H9 (cell line): Measurements from ENCODE around the gene SMC4. TPM values are rescaled to one million over a fixed set of nuclear protein-coding genes. Genes with fewer than 3 reads are reported as not detected.

Source experiments
- DNase-seq: peaks from one replicate; pipeline ENCODE4 v3.0.0-alpha.2; 2017
- H2AFZ ChIP-seq: one replicate; pipeline ENCODE4 v1.6.1; 2013; ENCODE audit warnings: mild to moderate bottlenecking, low read length, control low read depth, moderate library complexity
- H2AK5ac ChIP-seq: 2 replicates; pipeline ENCODE4 v1.6.1; 2013; ENCODE audit warnings: low read length, control low read depth, mixed read lengths; ENCODE audit not compliant: insufficient read length
- H2BK120ac ChIP-seq: one replicate; pipeline ENCODE4 v1.6.1; 2013; ENCODE audit warnings: low read depth, mild to moderate bottlenecking, low read length, control low read depth, inconsistent platforms; ENCODE audit not compliant: poor library complexity, severe bottlenecking
- H2BK12ac ChIP-seq: 2 replicates; pipeline ENCODE4 v1.6.1; 2013; ENCODE audit warnings: low read length, control low read depth, mixed read lengths, low read depth; ENCODE audit not compliant: insufficient read length
- H2BK15ac ChIP-seq: 2 replicates; pipeline ENCODE4 v1.6.1; 2013; ENCODE audit warnings: low read depth, low read length, control low read depth
- H2BK20ac ChIP-seq: one replicate; pipeline ENCODE4 v1.6.1; 2013; ENCODE audit warnings: low read depth, mild to moderate bottlenecking, low read length, control low read depth, inconsistent platforms; ENCODE audit not compliant: poor library complexity, severe bottlenecking
- H2BK5ac ChIP-seq: 2 replicates; pipeline ENCODE4 v1.6.1; 2013; ENCODE audit warnings: low read length, control low read depth, mixed read lengths; ENCODE audit not compliant: insufficient read length
- H3K14ac ChIP-seq: 2 replicates; pipeline ENCODE4 v1.6.1; 2013; ENCODE audit warnings: low read length, control low read depth; ENCODE audit not compliant: insufficient read depth
- H3K18ac ChIP-seq: 2 replicates; pipeline ENCODE4 v1.6.1; 2013; ENCODE audit warnings: low read depth, mild to moderate bottlenecking, mixed read lengths, low read length, control low read depth; ENCODE audit not compliant: insufficient read length
- H3K23ac ChIP-seq: 2 replicates; pipeline ENCODE4 v1.6.1; 2013; ENCODE audit warnings: low read length, control low read depth, mixed read lengths, low read depth; ENCODE audit not compliant: insufficient read length
- H3K23me2 ChIP-seq: 2 replicates; pipeline ENCODE4 v1.6.1; 2013; ENCODE audit warnings: low read depth, mild to moderate bottlenecking, mixed read lengths, low read length, control low read depth; ENCODE audit not compliant: insufficient read length, poor library complexity, severe bottlenecking
- H3K27ac ChIP-seq: 2 replicates; pipeline ENCODE4 v1.5.1; 2013; ENCODE audit warnings: low read length, control low read depth, mixed read lengths, low read depth; ENCODE audit not compliant: insufficient read length
- H3K27me3 ChIP-seq: 2 replicates; pipeline ENCODE4 v1.6.1; 2013; ENCODE audit warnings: low read length, control low read depth, inconsistent platforms; ENCODE audit not compliant: insufficient read depth
- H3K4ac ChIP-seq: 2 replicates; pipeline ENCODE4 v1.6.1; 2013; ENCODE audit warnings: low read depth, mild to moderate bottlenecking, control low read depth, inconsistent platforms, low read length, moderate library complexity
- H3K4me1 ChIP-seq: 2 replicates; pipeline ENCODE4 v1.6.1; 2013; ENCODE audit warnings: low read length, control low read depth, inconsistent platforms; ENCODE audit not compliant: insufficient read depth
- H3K4me2 ChIP-seq: 2 replicates; pipeline ENCODE4 v1.6.1; 2013; ENCODE audit warnings: low read length, control low read depth, mixed read lengths; ENCODE audit not compliant: insufficient read length, insufficient read depth
- H3K56ac ChIP-seq: 2 replicates; pipeline ENCODE4 v1.6.1; 2013; ENCODE audit warnings: low read depth, mild to moderate bottlenecking, mixed read lengths, low read length, control low read depth; ENCODE audit not compliant: insufficient read length
- H3K79me1 ChIP-seq: 2 replicates; pipeline ENCODE4 v1.6.1; 2013; ENCODE audit warnings: low read depth, mild to moderate bottlenecking, moderate library complexity, low read length, control low read depth, inconsistent platforms; ENCODE audit not compliant: insufficient read depth, poor library complexity, severe bottlenecking
- H3K79me2 ChIP-seq: 2 replicates; pipeline ENCODE4 v1.6.1; 2013; ENCODE audit warnings: low read length, control low read depth, inconsistent platforms; ENCODE audit not compliant: insufficient read depth
- H3K9ac ChIP-seq: 2 replicates; pipeline ENCODE4 v1.6.1; 2013; ENCODE audit warnings: low read length, control low read depth, mixed read lengths; ENCODE audit not compliant: insufficient read length; ENCODE audit errors: extremely low read depth
- H3K9me3 ChIP-seq: one replicate; pipeline ENCODE4 v1.6.1; 2013; ENCODE audit warnings: low read depth, low read length, inconsistent platforms; ENCODE audit not compliant: control insufficient read depth
- H3T11ph ChIP-seq: one replicate; pipeline ENCODE4 v1.6.1; 2013; ENCODE audit warnings: mild to moderate bottlenecking, low read length, control low read depth, inconsistent platforms
- H4K20me1 ChIP-seq: one replicate; pipeline ENCODE4 v1.6.1; 2013; ENCODE audit not compliant: control insufficient read depth, insufficient read length, insufficient read depth
- H4K5ac ChIP-seq: 2 replicates; pipeline ENCODE4 v1.6.1; 2013; ENCODE audit warnings: low read depth, mild to moderate bottlenecking, mixed read lengths, low read length, control low read depth; ENCODE audit not compliant: insufficient read length
- H4K8ac ChIP-seq: replicated peaks from 2 replicates; pipeline ENCODE4 v1.6.1; 2013; ENCODE audit warnings: low read length, control low read depth, mixed read lengths, low read depth; ENCODE audit not compliant: insufficient read length
- H4K91ac ChIP-seq: 2 replicates; pipeline ENCODE4 v1.6.1; 2013; ENCODE audit warnings: low read depth, mild to moderate bottlenecking, moderate library complexity, mixed read lengths, low read length, control low read depth; ENCODE audit not compliant: insufficient read length
- H3K27ac Mint-ChIP-seq, 3 experiments: 2 replicates in 2 of 3; 3 replicates in 1 of 3; pipeline ENCODE4 v1.8.0; 2020 to 2021; ENCODE audit warnings: mixed read lengths in 3 of 3, mild to moderate bottlenecking in 1 of 3, moderate library complexity in 1 of 3
- H3K27me3 Mint-ChIP-seq: 2 replicates; pipeline ENCODE4 v1.8.0; 2021; ENCODE audit warnings: low read depth, mild to moderate bottlenecking, moderate library complexity, mixed read lengths
- H3K36me3 Mint-ChIP-seq, 3 experiments: 2 replicates in 2 of 3; 3 replicates in 1 of 3; pipeline ENCODE4 v1.8.0; 2020 to 2021; ENCODE audit warnings: low read depth in 3 of 3, mixed read lengths in 3 of 3; ENCODE audit not compliant: insufficient read depth in 1 of 3
- H3K4me1 Mint-ChIP-seq, 2 experiments: 2 replicates each; pipeline ENCODE4 v1.8.0; 2020; ENCODE audit warnings: mixed read lengths in 2 of 2
- H3K4me3 Mint-ChIP-seq, 2 experiments: 2 replicates in 1 of 2; 3 replicates in 1 of 2; pipeline ENCODE4 v1.8.0; 2020 to 2021; ENCODE audit warnings: mild to moderate bottlenecking in 2 of 2, mixed read lengths in 2 of 2, moderate library complexity in 1 of 2
- H3K9me3 Mint-ChIP-seq, 2 experiments: 2 replicates in 1 of 2; 3 replicates in 1 of 2; pipeline ENCODE4 v1.8.0; 2020; ENCODE audit warnings: mild to moderate bottlenecking in 2 of 2, mixed read lengths in 2 of 2, moderate library complexity in 1 of 2
- CTCF ChIP-seq: fragments of 200-600 bp; sonication (generic); conservative IDR thresholded peaks from 3 replicates; pipeline ENCODE4 v1.8.0; 2021; ENCODE audit warnings: antibody characterized with exemption, mild to moderate bottlenecking
- WGBS: extraction: QIAGEN DNeasy Blood & Tissue Kit; methylation state at CpG from one replicate; pipeline ENCODE4 v1.1.7; 2013; ENCODE audit warnings: missing lambda C conversion rate, low lambda C conversion rate, mixed read lengths; ENCODE audit not compliant: insufficient read length; ENCODE audit errors: extremely low coverage; 5-methylcytosine and 5-hydroxymethylcytosine counted together
- total RNA-seq: library from RNA; stranded (reverse); gene quantifications from 2 replicates; pipeline ENCODE4 v1.2.1, GENCODE V29; 2021

Gene SMC4
- total RNA-seq, 1 experiment from 2014 or later, result 130 TPM

- no CpG with 5 or more reads among the region's 3 CpGs for WGBS
Observed at GRCh38 chr3:160417311-160417710, 17.9 kb downstream of the SMC4 start.

More at GRCh38 chr3:160417311-160417710, 17.9 kb downstream of the SMC4 start:
- Histone ChIP-seq H3K27me3 (no peaks in the 10 kb centered on the region), H2BK20ac (no peak overlapping the region), H3K27ac (no peak overlapping the region), H2AK5ac (no peak overlapping the region), H3K14ac (no peak overlapping the region), H2AFZ (no peak overlapping the region), H3K23ac (no peak overlapping the region), H4K20me1 (no peaks in the 10 kb centered on the region), H3K18ac (no peak overlapping the region), H3K4ac (no peak overlapping the region), H3T11ph (no peak overlapping the region), H3K79me2 (no peaks in the 10 kb centered on the region), H2BK12ac (no peak overlapping the region), H4K91ac (no peak overlapping the region), H3K79me1 (no peaks in the 10 kb centered on the region), H4K8ac (no peak overlapping the region), H3K9ac (no peak overlapping the region), H3K4me2 (no peak overlapping the region), H3K9me3 (no peaks in the 10 kb centered on the region), H2BK5ac (no peak overlapping the region), H3K23me2 (no peaks in the 10 kb centered on the region), H4K5ac (no peak overlapping the region), H3K4me1 (no peaks in the 10 kb centered on the region), H2BK120ac (no peak overlapping the region), H3K56ac (no peak overlapping the region), H2BK15ac (no peak overlapping the region)
- no peaks in the 10 kb centered on the region; a peak in 1 of 4 replicates for H3K4me1 Mint-ChIP-seq
- H3K9me3 Mint-ChIP-seq, result no peaks in the 10 kb centered on the region
- DNase-seq, result no peak
- H3K4me3 Mint-ChIP-seq, result no peak overlapping the region
- TF ChIP-seq CTCF, result no peak
- H3K27ac Mint-ChIP-seq, result no peak overlapping the region
- peaks cover 46 to 91% (median 90%) of the 10 kb centered on the region in 3 experiments; a peak in 6 of 7 replicates for H3K36me3 Mint-ChIP-seq
- no peaks in the 10 kb centered on the region for H3K27me3 Mint-ChIP-seq
